HepG2 (cell line): ENCODE results near the gene ATP5F1A. TPM values are rescaled to one million over a fixed set of nuclear protein-coding genes. Genes with fewer than 3 reads are reported as not detected.

ENCODE experiments used
- ATAC-seq: fragments of 200-7000 bp; cut with Tn5 transposase; 3 replicates; pipeline ENCODE4 v1.9.1; 2020; ENCODE audit warnings: mild to moderate bottlenecking, moderate library complexity
- BruUV-seq: library from RNA; stranded (reverse); fragments of 400-500 nt; replicated peaks from 2 replicates; lab custom pipeline; 2021; lab: Mats Ljungman, UMichigan
- CTCF ChIA-PET: fragments of 300-600 bp; formaldehyde crosslinking; extraction: SDS; loops from one replicate; lab custom pipeline; 2021; ENCODE audit warnings: low total read pairs, inconsistent platforms, low intra/inter-chr PET ratio; lab: Yijun Ruan, JAX
- POLR2A ChIA-PET: fragments of 350-600 bp; sonication (Branson Sonifier 250); formaldehyde crosslinking; loops from one replicate; lab custom pipeline; 2020; ENCODE audit warnings: antibody characterized with exemption, inconsistent platforms; lab: Yijun Ruan, JAX
- DNase-seq: peaks from one replicate; pipeline ENCODE4 v3.0.0-alpha.2; 2015; ENCODE audit warnings: low spot score
- FAIRE-seq: peaks from 3 replicates; lab custom pipeline; 2011; peaks lifted over from hg19 to GRCh38; lab: Jason Lieb, UNC
- H2AFZ ChIP-seq: one replicate; pipeline ENCODE4 v1.6.1; 2011; ENCODE audit warnings: low read length, inconsistent platforms
- H3K27ac ChIP-seq: fragments of 300-600 bp; 3 replicates; pipeline ENCODE4 v1.8.0; 2011; ENCODE audit warnings: mixed run types, mild to moderate bottlenecking, mixed read lengths, low read length, inconsistent platforms; ENCODE audit not compliant: insufficient read depth; ENCODE audit errors: extremely low read length
- H3K27me3 ChIP-seq, 2 experiments: fragments of 200-600 bp in 1 of 2; 2 replicates in 1 of 2; 3 replicates in 1 of 2; pipeline versions ENCODE4 v1.6.0 to v1.8.0; 2011; ENCODE audit warnings: low read length in 2 of 2, mild to moderate bottlenecking in 2 of 2, moderate library complexity in 2 of 2, inconsistent platforms in 1 of 2; ENCODE audit not compliant: insufficient read depth in 2 of 2, control insufficient read depth in 1 of 2
- H3K36me3 ChIP-seq, 2 experiments: fragments of 200-600 bp in 1 of 2; replicated peaks in 1 of 2; 2 replicates in 1 of 2; 3 replicates in 1 of 2; pipeline versions ENCODE4 v1.5.1 to v1.8.0; 2011; ENCODE audit warnings: low read length in 2 of 2, inconsistent platforms in 1 of 2; ENCODE audit not compliant: insufficient read depth in 2 of 2, control insufficient read depth in 1 of 2
- H3K4me1 ChIP-seq: 2 replicates; pipeline ENCODE4 v1.5.1; 2012; ENCODE audit warnings: low read length, inconsistent platforms; ENCODE audit not compliant: insufficient read depth
- H3K4me2 ChIP-seq: 2 replicates; pipeline ENCODE4 v1.6.0; 2011; ENCODE audit warnings: low read depth, low read length, inconsistent platforms
- H3K4me3 ChIP-seq, 3 experiments: fragments of 200-600 bp in 1 of 3; sonication (generic), shearing (Covaris generic) in 1 of 3; replicated peaks in 1 of 3; 2 replicates each; pipeline ENCODE4 v1.5.1; 2011 to 2016; ENCODE audit warnings: low read length in 3 of 3, inconsistent platforms in 2 of 3, low read depth in 2 of 3, mild to moderate bottlenecking in 2 of 3, control low read depth in 1 of 3, mixed read lengths in 1 of 3; ENCODE audit not compliant: insufficient read depth in 1 of 3
- H3K79me2 ChIP-seq: one replicate; pipeline ENCODE4 v1.6.1; 2011; ENCODE audit warnings: low read length, inconsistent platforms; ENCODE audit not compliant: insufficient read depth
- H3K9ac ChIP-seq: 2 replicates; pipeline ENCODE4 v1.6.0; 2011; ENCODE audit warnings: mild to moderate bottlenecking, low read depth, low read length, inconsistent platforms; ENCODE audit not compliant: insufficient read depth
- H3K9me3 ChIP-seq: 2 replicates; pipeline ENCODE4 v1.5.1; 2012; ENCODE audit warnings: mild to moderate bottlenecking, low read length
- H4K20me1 ChIP-seq: 2 replicates; pipeline ENCODE4 v1.6.0; 2011; ENCODE audit warnings: inconsistent platforms, mild to moderate bottlenecking, low read length, moderate library complexity; ENCODE audit not compliant: insufficient read depth
- AGO2 ChIP-seq: fragments of 200-400 bp; formaldehyde crosslinking; optimal IDR thresholded peaks from 2 replicates; pipeline ENCODE3; 2017; ENCODE audit warnings: mild to moderate bottlenecking, low read depth, low read length, moderate library complexity
- MXI1 ChIP-seq: IDR thresholded peaks from 3 replicates; pipeline ENCODE4 v1.6.1; 2012; ENCODE audit warnings: low read depth, low read length, inconsistent platforms, borderline replicate concordance
- ONECUT2 ChIP-seq: sonication (generic); formaldehyde crosslinking; IDR thresholded peaks from 2 replicates; pipeline ENCODE4 v1.4.0; 2020; ENCODE audit warnings: missing genetic modification reagents
- PBX2 ChIP-seq: IDR thresholded peaks from 2 replicates; pipeline ENCODE4 v1.6.1; 2016; ENCODE audit warnings: control low read depth
- RARA ChIP-seq: IDR thresholded peaks from 2 replicates; pipeline ENCODE4 v1.6.1; 2016; ENCODE audit warnings: missing genetic modification reagents, missing compliant biosample characterization
- RBFOX2 ChIP-seq: fragments of 200-400 bp; formaldehyde crosslinking; IDR thresholded peaks from 2 replicates; pipeline ENCODE4 v1.6.1; 2017; ENCODE audit warnings: low read depth, mild to moderate bottlenecking, low read length
- REST ChIP-seq, 2 experiments: IDR thresholded peaks; 2 replicates each; pipeline ENCODE4 v1.6.1; 2011 to 2012; ENCODE audit warnings: low read length in 2 of 2, borderline replicate concordance in 1 of 2, low read depth in 1 of 2, mild to moderate bottlenecking in 1 of 2, moderate library complexity in 1 of 2
- RNF2 ChIP-seq: fragments of 450-650 bp; conservative IDR thresholded peaks from 2 replicates; pipeline ENCODE4 v1.6.1; 2016; ENCODE audit warnings: low read depth
- SMARCC2 ChIP-seq: fragments of 450-650 bp; IDR thresholded peaks from 2 replicates; pipeline ENCODE4 v1.6.1; 2017; ENCODE audit warnings: antibody characterized with exemption, mild to moderate bottlenecking
- SNAI1 ChIP-seq: sonication (generic); formaldehyde crosslinking; IDR thresholded peaks from 2 replicates; pipeline ENCODE4 v1.5.0; 2020; ENCODE audit warnings: mild to moderate bottlenecking, missing genetic modification reagents, borderline replicate concordance
- TBP ChIP-seq: sonication (generic); formaldehyde crosslinking; IDR thresholded peaks from 2 replicates; pipeline ENCODE4 v1.5.0; 2020; ENCODE audit warnings: missing genetic modification reagents
- ZFP62 ChIP-seq: sonication (generic); formaldehyde crosslinking; IDR thresholded peaks from 2 replicates; pipeline ENCODE4 v1.4.0; 2020; ENCODE audit warnings: missing genetic modification reagents
- ZNF432 ChIP-seq: sonication (generic); formaldehyde crosslinking; IDR thresholded peaks from 2 replicates; pipeline ENCODE4 v1.5.0; 2020; ENCODE audit warnings: missing genetic modification reagents, mild to moderate bottlenecking, borderline replicate concordance
- ZNF512 ChIP-seq: sonication (generic); formaldehyde crosslinking; IDR thresholded peaks from 2 replicates; pipeline ENCODE4 v1.4.0; 2020; ENCODE audit warnings: mild to moderate bottlenecking, missing genetic modification reagents
- ZNF761 ChIP-seq: sonication (generic); formaldehyde crosslinking; conservative IDR thresholded peaks from 2 replicates; pipeline ENCODE4 v1.4.0; 2020; ENCODE audit warnings: mild to moderate bottlenecking, missing genetic modification reagents
- WGBS: methylation state at CpG from one replicate; pipeline ENCODE4 v1.1.6; 2017; ENCODE audit warnings: low lambda C conversion rate; 5-methylcytosine and 5-hydroxymethylcytosine counted together
- in situ Hi-C: cut with HindIII; loops from 2 replicates; pipeline ENCODE4 v1.10.0; 2017; ENCODE audit warnings: low pct_unique_long_range_greater_than_20kb; ENCODE audit not compliant: extremely low pct_ligation_motif_present
- intact Hi-C: fragments of 100-400 bp; cut with micrococcal nuclease; formaldehyde crosslinking; loops from one replicate; pipeline ENCODE4 v1.10.0; 2022; ENCODE audit not compliant: unreplicated experiment
- polyA plus RNA-seq, 8 experiments: library from polyadenylated mRNA; depleted of rRNA in 3 of 8; stranded (reverse) in 7 of 8; unstranded in 1 of 8; fragments of >200 nt; fragmentation: Illumina TruSeq in 4 of 8; extraction: Trizol in 4 of 8; gene quantifications; 2 replicates each; pipeline versions ENCODE4 v1.2.1 to v1.2.3, GENCODE V29; 2011 to 2016; ENCODE audit warnings: low read depth in 4 of 8, missing spikeins in 1 of 8, mixed read lengths in 1 of 8; ENCODE audit not compliant: insufficient read depth in 1 of 8
- total RNA-seq, 5 experiments: library from RNA; depleted of rRNA; stranded (reverse); fragments of >200 nt; fragmentation: Illumina TruSeq; extraction: Trizol; gene quantifications; 2 replicates each; pipeline ENCODE4 v1.2.3, GENCODE V29; 2016; ENCODE audit warnings: low read depth in 1 of 5
- TF ChIP-seq, protein P1 (sequence below): sonication (generic); formaldehyde crosslinking; IDR thresholded peaks from 2 replicates; pipeline ENCODE4 v1.9.0; 2021; ENCODE audit warnings: missing genetic modification reagents, mild to moderate bottlenecking, borderline replicate concordance

The ATP5F1A gene
- total and polyA plus RNA-seq, 2 of the 13 experiments (the other 11 are each of a cell fraction or from before 2014, with no cell fraction given) = 459 to 922 TPM

- TF ChIP-seq AGO2 = no peak
- TF ChIP-seq ZNF761 = no peak
- TF ChIP-seq ZFP62 (CRISPR knock-in tag) = no peak
Observed at GRCh38 chr18:46062781-46063180, 35.3 kb downstream of the ATP5F1A start (continued).

GRCh38 chr18:46061796-46062195 is 36.3 kb downstream of the ATP5F1A start:
- Histone ChIP-seq H3K79me2 (no peaks in the 10 kb centered on the region), H4K20me1 (no peaks in the 10 kb centered on the region), H3K4me2 (no peak overlapping the region), H2AFZ (no peak overlapping the region), H3K9me3 (no peaks in the 10 kb centered on the region), H3K27me3 (peaks cover 2 to 12% of the 10 kb centered on the region in 2 experiments; a peak in 2 of 5 replicates), H3K4me3 (no peak overlapping the region), H3K27ac (no peak overlapping the region), H3K36me3 (no peaks in the 10 kb centered on the region), H3K9ac (no peak overlapping the region), H3K4me1 (no peaks in the 10 kb centered on the region)
- no TSS peak for BruUV-seq
- in situ Hi-C loops = no loop called here
- 25% methylated on average over 1 of the region's 1 CpG for WGBS
- FAIRE-seq (no peak), DNase-seq (no peak), ATAC-seq (no peak)
- ChIA-PET CTCF (no interaction called here), POLR2A (no interaction called here)
- intact Hi-C loops = no loop called here
- TF ChIP-seq SNAI1 (CRISPR knock-in tag) = no peak
- TF ChIP-seq, protein P1, sequence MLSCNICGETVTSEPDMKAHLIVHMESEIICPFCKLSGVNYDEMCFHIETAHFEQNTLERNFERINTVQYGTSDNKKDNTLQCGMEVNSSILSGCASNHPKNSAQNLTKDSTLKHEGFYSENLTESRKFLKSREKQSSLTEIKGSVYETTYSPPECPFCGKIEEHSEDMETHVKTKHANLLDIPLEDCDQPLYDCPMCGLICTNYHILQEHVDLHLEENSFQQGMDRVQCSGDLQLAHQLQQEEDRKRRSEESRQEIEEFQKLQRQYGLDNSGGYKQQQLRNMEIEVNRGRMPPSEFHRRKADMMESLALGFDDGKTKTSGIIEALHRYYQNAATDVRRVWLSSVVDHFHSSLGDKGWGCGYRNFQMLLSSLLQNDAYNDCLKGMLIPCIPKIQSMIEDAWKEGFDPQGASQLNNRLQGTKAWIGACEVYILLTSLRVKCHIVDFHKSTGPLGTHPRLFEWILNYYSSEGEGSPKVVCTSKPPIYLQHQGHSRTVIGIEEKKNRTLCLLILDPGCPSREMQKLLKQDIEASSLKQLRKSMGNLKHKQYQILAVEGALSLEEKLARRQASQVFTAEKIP (CRISPR knock-in tag) = no peak
- TF ChIP-seq MXI1 = no peak
- TF ChIP-seq TBP = no peak
- TF ChIP-seq ONECUT2 (CRISPR knock-in tag) = no peak
- no peak for TF ChIP-seq ZNF512 (CRISPR knock-in tag)
- no peak for TF ChIP-seq ZNF432 (CRISPR knock-in tag)
- no peak for TF ChIP-seq RARA (CRISPR knock-in tag)
- no peak for TF ChIP-seq REST (IDR thresholded peaks at IDR 0.05; ENCODE audit: borderline replicate concordance in 1 of 2, low read depth in 1 of 2, low read length in 2 of 2)
- no peak for TF ChIP-seq RBFOX2
- no peak for TF ChIP-seq RNF2
- TF ChIP-seq PBX2 (CRISPR knock-in tag) = no peak
- no peak for TF ChIP-seq SMARCC2
